Testis (tissue), 3 donors: Measurements from ENCODE around the gene FAM163B. TPM values are rescaled to one million over a fixed set of nuclear protein-coding genes. Genes with fewer than 3 reads are reported as not detected.

Experiments used
- DNase-seq: peaks from one replicate; pipeline ENCODE4 v3.0.0-alpha.2; 2019
- H3K27ac ChIP-seq, 2 donors: fragments of 200-600 bp; sonication (generic); one replicate each; pipeline ENCODE4 v1.5.1; 2019
- H3K27me3 ChIP-seq: fragments of 200-600 bp; sonication (generic); one replicate; pipeline ENCODE4 v1.5.1; 2019
- H3K36me3 ChIP-seq: fragments of 200-600 bp; sonication (generic); one replicate; pipeline ENCODE4 v1.5.1; 2017; ENCODE audit warnings: low read depth; ENCODE audit errors: missing control alignments
- H3K4me1 ChIP-seq: fragments of 200-600 bp; sonication (generic); one replicate; pipeline ENCODE4 v1.5.1; 2019
- H3K4me3 ChIP-seq, 2 donors: fragments of 200-600 bp; sonication (generic); one replicate each; pipeline ENCODE4 v1.5.1; 2017 to 2019
- H3K9me3 ChIP-seq: fragments of 200-600 bp; sonication (generic); one replicate; pipeline ENCODE4 v1.5.1; 2017
- POLR2A ChIP-seq: fragments of 450-650 bp; IDR thresholded peaks from one replicate; pipeline ENCODE4 v1.6.1; 2017; ENCODE audit warnings: antibody characterized with exemption, mild to moderate bottlenecking, moderate library complexity
- WGBS, 2 donors: methylation state at CpG; one replicate each; pipeline ENCODE4 v1.1.5; 2018; 5-methylcytosine and 5-hydroxymethylcytosine counted together
- intact Hi-C: fragments of 100-400 bp; cut with DNase I; formaldehyde crosslinking; loops from one replicate; pipeline ENCODE4 v1.15.1; 2023; ENCODE audit warnings: low total_unique reads
- polyA plus RNA-seq: library from polyadenylated mRNA; stranded (reverse); fragments of 350-450 nt; fragmentation: Illumina TruSeq; extraction: RNeasy Lipid Tissue Mini Kit (QIAGEN cat#74804); gene quantifications from one replicate; pipeline ENCODE4 v1.2.3, GENCODE V29; 2014; ENCODE audit warnings: low read depth, low replicate concordance; ENCODE audit not compliant: insufficient read depth
- total RNA-seq, 2 donors: library from RNA; depleted of rRNA; stranded (reverse); fragments of >200 nt; gene quantifications; one replicate each; pipeline ENCODE4 v1.2.3, GENCODE V29; 2016
- TF ChIP-seq, protein P1 (sequence below), 3 experiments: fragments of 450-650 bp in 2 of 3; fragments of 200-600 bp in 1 of 3; sonication (generic) in 1 of 3; IDR thresholded peaks; one replicate each; pipeline ENCODE4 v1.5.1; 2016 to 2019; ENCODE audit warnings: antibody characterized with exemption in 3 of 3, mild to moderate bottlenecking in 2 of 3, moderate library complexity in 1 of 3

The FAM163B gene
- total and polyA plus RNA-seq, 3 donors from 2014 or later: 2.2 to 3.8 (median 2.8) TPM

GRCh38 chr9:133563291-133563796 lies 45.8 kb downstream of the FAM163B start:
- no peak for TF ChIP-seq POLR2A
- TF ChIP-seq, protein P1, sequence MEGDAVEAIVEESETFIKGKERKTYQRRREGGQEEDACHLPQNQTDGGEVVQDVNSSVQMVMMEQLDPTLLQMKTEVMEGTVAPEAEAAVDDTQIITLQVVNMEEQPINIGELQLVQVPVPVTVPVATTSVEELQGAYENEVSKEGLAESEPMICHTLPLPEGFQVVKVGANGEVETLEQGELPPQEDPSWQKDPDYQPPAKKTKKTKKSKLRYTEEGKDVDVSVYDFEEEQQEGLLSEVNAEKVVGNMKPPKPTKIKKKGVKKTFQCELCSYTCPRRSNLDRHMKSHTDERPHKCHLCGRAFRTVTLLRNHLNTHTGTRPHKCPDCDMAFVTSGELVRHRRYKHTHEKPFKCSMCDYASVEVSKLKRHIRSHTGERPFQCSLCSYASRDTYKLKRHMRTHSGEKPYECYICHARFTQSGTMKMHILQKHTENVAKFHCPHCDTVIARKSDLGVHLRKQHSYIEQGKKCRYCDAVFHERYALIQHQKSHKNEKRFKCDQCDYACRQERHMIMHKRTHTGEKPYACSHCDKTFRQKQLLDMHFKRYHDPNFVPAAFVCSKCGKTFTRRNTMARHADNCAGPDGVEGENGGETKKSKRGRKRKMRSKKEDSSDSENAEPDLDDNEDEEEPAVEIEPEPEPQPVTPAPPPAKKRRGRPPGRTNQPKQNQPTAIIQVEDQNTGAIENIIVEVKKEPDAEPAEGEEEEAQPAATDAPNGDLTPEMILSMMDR (IDR thresholded peaks at IDR 0.05): no peak
- no peak for DNase-seq
- intact Hi-C loops: no loop called here
- Histone ChIP-seq H3K9me3 (no peaks in the 10 kb centered on the region), H3K36me3 (no peaks in the 10 kb centered on the region), H3K4me3 (no peak overlapping the region), H3K27ac (no peak overlapping the region), H3K27me3 (no peaks in the 10 kb centered on the region), H3K4me1 (peaks cover 33% of the 10 kb centered on the region)
- WGBS, 2 donors: 47 to 62% methylated on average over 13 to 14 of the region's 14 CpGs

GRCh38 chr9:133562611-133563290 lies 46.4 kb downstream of the FAM163B start:
- 93 to 96% methylated on average over 21 to 23 of the region's 54 CpGs for WGBS, 2 donors
- no peaks in the 10 kb centered on the region for H3K36me3 ChIP-seq
- no peak for DNase-seq
- peaks cover 33% of the 10 kb centered on the region for H3K4me1 ChIP-seq
- no peaks in the 10 kb centered on the region for H3K27me3 ChIP-seq
- H3K27ac ChIP-seq: no peak overlapping the region
- TF ChIP-seq, protein P1 (IDR thresholded peaks at IDR 0.05): no peak
- TF ChIP-seq POLR2A: no peak
- H3K9me3 ChIP-seq: no peaks in the 10 kb centered on the region
- intact Hi-C loops: no loop called here
- H3K4me3 ChIP-seq: no peak overlapping the region

GRCh38 chr9:133561976-133562554 lies 47.1 kb downstream of the FAM163B start:
- no peak for TF ChIP-seq POLR2A
- TF ChIP-seq, protein P1 (IDR thresholded peaks at IDR 0.05): no peak
- H3K36me3 ChIP-seq: no peaks in the 10 kb centered on the region
- H3K4me1 ChIP-seq: peaks cover 33% of the 10 kb centered on the region
- WGBS, 2 donors: 94% methylated on average over 16 of the region's 32 CpGs; no CpG with 5 or more reads in 1 of the 2 donors
- H3K27ac ChIP-seq: no peak overlapping the region
- no peak for DNase-seq
- intact Hi-C loops: no loop called here
- no peaks in the 10 kb centered on the region for H3K9me3 ChIP-seq
- H3K4me3 ChIP-seq: no peak overlapping the region
- H3K27me3 ChIP-seq: no peaks in the 10 kb centered on the region

DNA sequence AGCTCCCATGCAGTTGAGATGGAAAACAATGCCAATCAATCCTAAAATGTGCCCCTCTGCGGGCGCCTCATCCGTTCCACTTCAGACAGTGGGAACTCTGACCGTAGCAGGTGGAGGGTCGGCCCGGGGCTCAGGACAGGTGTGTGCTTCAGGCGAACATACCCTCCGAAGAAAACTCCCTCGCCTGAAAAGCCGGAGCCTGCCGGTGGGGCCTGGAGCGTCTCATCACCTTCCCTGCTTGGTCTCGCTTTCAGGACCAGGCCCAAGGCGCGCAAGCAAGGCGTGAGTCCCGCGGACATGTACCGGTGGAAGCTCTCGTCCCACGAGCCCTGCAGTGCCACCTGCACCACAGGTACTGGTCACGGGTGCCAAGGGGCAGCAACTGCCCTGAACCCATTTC lies 48.2 kb downstream of the FAM163B start:
- no peaks in the 10 kb centered on the region for H3K36me3 ChIP-seq
- TF ChIP-seq, protein P1 (IDR thresholded peaks at IDR 0.05): no peak
- no peak for TF ChIP-seq POLR2A
- no peaks in the 10 kb centered on the region for H3K9me3 ChIP-seq
- H3K4me3 ChIP-seq: no peak overlapping the region
- WGBS, 2 donors: 95 to 97% methylated on average over 18 to 22 of the region's 22 CpGs
- no peak for DNase-seq
- peaks cover 30% of the 10 kb centered on the region for H3K4me1 ChIP-seq
- H3K27me3 ChIP-seq: no peaks in the 10 kb centered on the region
- no peak overlapping the region for H3K27ac ChIP-seq
- intact Hi-C loops: no loop called here
